ENCODE data around the gene ADAMTSL1.

Gene ADAMTSL1

DNA sequence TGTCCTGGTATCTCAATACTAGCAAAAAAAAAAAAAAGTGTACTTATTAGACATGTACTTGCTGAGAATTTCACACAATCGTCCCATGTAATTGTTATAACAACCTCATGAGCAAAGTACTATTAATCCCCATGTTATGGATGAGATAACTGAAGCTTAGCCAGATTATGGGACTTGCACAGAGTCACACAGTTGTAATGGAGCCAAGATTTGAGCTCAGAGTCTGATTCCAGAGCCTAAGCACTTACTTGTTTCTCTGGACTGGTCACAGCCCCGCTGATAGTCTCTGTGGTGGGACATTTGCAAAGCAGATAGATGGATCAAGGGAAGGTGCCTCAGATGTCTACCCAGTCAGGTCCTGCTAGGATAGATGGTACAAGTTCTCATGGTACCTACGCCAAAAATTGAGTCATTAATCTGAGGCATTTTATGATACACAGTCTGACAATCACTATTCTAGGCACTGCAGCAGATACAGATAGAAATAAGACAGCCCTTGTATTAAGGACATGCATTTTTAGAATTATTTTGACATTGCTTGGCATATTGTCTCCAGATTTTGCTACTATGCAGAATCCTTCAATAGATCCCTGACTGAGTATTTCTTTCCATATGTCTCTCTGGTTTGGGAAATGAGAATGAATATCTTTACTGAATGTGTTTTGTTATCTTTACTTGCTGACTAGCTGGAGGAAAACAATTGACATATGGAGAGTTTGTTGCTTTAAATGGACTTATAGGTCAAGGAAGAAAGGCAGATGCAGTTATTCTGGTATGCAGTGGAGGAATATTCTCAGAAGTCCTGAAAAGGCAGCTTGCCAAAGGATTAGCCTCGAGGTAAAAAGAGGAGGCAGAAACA, 149.5 kb downstream of the ADAMTSL1 start:
- H3K4me3 ChIP-seq (ENCODE audit: control insufficient read depth, low read depth, low read length): no peak overlapping the region
- no peak for DNase-seq (ENCODE audit: low read depth)
- TF ChIP-seq, protein P1, sequence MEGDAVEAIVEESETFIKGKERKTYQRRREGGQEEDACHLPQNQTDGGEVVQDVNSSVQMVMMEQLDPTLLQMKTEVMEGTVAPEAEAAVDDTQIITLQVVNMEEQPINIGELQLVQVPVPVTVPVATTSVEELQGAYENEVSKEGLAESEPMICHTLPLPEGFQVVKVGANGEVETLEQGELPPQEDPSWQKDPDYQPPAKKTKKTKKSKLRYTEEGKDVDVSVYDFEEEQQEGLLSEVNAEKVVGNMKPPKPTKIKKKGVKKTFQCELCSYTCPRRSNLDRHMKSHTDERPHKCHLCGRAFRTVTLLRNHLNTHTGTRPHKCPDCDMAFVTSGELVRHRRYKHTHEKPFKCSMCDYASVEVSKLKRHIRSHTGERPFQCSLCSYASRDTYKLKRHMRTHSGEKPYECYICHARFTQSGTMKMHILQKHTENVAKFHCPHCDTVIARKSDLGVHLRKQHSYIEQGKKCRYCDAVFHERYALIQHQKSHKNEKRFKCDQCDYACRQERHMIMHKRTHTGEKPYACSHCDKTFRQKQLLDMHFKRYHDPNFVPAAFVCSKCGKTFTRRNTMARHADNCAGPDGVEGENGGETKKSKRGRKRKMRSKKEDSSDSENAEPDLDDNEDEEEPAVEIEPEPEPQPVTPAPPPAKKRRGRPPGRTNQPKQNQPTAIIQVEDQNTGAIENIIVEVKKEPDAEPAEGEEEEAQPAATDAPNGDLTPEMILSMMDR (conservative IDR thresholded peaks at IDR 0.05; ENCODE audit: control insufficient read depth, insufficient read depth, low read depth, low read length): no peak

DNA sequence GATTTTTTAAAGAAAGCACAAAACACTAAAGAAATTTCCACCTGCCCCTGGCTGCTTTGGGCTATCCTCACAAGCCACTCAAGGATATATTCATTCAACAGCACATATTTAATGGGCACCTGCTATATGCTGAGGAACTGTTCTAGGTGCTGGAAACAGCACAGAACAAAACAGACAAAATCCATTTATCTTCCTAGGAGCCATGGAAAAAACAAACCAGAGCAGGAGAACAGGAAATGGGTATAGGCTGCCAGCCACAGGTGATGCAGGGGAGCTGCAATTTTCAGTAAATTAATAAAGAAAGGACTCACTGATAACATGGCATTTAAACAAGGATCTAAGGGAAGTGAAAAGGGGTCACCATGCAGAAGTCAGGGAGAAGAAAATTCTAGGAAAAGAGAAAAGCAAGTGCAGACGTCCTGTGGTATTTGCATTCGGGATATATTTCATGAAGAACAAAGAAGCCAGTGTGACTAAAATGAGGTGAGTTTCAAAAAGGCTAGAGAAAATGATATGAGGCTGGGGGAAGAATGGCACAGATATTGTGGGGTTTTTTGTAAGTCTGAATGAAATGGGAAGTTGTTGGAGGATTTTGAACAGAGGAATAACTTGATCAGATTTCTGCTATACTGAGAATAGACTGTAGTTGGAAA, 152.2 kb downstream of the ADAMTSL1 start:
- DNase-seq (ENCODE audit: low read depth): no peak
- TF ChIP-seq, protein P1 (conservative IDR thresholded peaks at IDR 0.05; ENCODE audit: control insufficient read depth, insufficient read depth, low read depth, low read length): no peak
- no peak overlapping the region for H3K4me3 ChIP-seq (ENCODE audit: control insufficient read depth, low read depth, low read length)

DNA sequence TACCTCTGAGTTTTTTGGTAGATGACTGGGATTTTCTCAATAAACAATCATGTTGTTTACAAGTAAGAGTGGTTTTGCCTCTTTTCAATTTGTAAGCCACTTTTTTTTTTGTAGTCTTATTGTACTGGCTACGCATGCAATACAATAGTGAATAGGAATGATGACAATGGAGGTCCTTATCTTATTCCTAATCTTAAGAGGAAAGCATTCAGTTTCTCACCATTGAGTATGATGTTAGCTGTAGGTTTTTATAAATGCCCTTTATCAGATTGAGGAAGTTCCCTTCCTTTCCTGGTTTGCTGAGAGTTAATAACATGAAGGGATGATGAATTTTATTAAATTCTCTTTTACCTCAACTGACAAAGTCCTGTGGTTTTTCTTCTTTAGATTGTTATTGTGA, 155.2 kb downstream of the ADAMTSL1 start:
- no peak overlapping the region for H3K4me3 ChIP-seq (ENCODE audit: control insufficient read depth, low read depth, low read length)
- TF ChIP-seq, protein P1 (conservative IDR thresholded peaks at IDR 0.05; ENCODE audit: control insufficient read depth, insufficient read depth, low read depth, low read length): no peak
- no peak for DNase-seq (ENCODE audit: low read depth)

DNA sequence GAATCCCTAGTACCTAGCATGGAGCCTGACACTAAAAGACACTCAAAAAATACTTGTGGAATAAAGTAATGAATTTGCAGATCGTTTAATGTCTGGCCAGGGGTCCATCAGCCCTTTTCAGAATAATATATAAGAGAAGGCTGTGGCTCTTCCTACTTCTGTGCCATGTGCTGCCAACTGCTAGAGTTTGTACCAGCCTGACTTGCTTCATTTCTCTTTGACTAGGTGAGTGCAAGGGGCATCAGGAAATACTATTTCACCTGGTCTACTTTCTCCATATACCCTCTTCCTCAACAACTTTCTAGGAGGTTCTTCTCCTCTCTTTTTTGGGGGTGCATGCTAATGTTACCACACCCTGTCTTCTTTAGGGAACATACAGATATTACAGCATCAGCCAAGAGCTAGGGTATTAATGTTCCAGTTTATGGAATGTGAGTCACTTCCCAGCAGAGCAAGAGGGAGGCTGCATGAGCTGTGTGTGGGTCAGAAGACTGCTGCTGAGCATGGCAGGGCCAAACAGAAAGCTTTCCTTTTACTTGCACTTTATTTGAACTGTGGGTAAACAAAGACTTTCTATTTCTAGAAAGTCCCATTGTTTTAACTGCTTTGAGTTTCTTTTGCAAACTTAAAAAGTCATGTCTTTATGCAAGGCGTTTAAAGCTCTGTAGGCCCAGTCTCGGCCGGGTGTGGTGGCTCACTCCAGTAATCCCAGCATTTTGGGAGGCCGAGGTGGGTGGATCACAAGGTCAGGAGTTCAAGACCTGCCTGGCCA, 158.9 kb downstream of the ADAMTSL1 start:
- peak; percentile 88 for DNase-seq (ENCODE audit: low read depth)
- TF ChIP-seq, protein P1 (conservative IDR thresholded peaks at IDR 0.05; ENCODE audit: control insufficient read depth, insufficient read depth, low read depth, low read length): no peak
- H3K4me3 ChIP-seq (ENCODE audit: control insufficient read depth, low read depth, low read length): no peak overlapping the region

DNA sequence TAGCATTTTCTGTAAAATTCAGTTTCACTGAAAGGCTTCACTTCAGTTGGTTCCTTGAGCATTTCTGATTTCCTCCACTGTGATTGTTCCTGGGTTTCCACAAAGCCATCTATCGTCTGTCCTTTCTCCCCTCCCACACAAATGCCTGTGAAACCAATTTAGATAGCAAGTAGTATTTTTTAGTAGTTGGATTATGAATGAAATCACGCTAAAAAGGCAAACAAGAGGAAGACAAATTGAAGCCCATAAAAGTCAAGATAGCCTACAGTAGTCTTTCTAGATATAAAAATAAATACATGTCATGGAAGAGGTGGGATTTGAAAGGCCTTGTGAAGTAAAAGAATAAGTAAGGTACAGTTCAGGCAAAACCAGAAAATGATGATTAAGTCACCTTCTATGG, 162.8 kb downstream of the ADAMTSL1 start:
- TF ChIP-seq, protein P1 (conservative IDR thresholded peaks at IDR 0.05; ENCODE audit: control insufficient read depth, insufficient read depth, low read depth, low read length): no peak
- H3K4me3 ChIP-seq (ENCODE audit: control insufficient read depth, low read depth, low read length): no peak overlapping the region
- no peak for DNase-seq (ENCODE audit: low read depth)

DNA sequence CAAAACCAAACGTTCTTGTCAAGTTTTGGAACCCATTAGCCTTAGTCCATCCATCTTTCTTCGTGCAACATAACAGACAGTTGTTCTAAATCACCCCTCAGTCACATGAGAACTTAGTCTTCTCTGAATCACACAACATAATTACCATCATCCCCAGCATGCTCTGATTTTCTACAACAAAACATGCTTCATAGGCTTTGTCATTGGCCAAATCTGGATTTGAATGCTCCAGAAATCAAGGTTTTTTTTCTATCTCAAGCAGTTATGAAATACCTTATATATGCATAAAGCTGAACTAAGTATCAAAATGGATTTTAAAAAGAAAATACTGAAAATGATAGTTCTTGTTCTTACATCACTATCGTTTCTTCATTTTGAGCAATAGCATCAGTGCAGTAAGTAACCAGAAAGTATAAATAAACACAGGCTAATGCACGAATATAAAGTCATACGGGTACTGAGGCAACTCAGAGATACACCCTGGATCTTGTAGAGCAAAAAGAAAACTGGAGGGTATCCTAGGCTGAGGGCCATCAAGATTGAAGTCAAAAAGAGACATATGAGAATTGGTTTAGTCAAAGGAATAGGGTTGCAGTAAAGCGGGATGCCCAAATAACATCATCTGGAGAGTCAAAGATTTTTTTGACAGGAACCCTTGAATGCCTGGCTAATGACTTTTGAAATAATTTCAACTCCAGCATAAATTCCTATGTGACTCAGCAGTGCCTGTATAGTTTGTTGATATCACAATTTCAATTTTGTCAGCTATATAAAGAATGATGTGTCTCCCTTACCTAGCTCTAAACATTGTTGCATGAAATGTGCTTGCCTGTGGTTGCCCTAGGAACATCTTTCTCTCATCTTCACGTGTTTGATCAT, 164.7 kb downstream of the ADAMTSL1 start:
- TF ChIP-seq, protein P1 (conservative IDR thresholded peaks at IDR 0.05; ENCODE audit: control insufficient read depth, insufficient read depth, low read depth, low read length): no peak
- peak; percentile 62 for DNase-seq (ENCODE audit: low read depth)
- H3K4me3 ChIP-seq (ENCODE audit: control insufficient read depth, low read depth, low read length): no peak overlapping the region
